Hepatocyte (in vitro differentiated cells): ENCODE results near the gene PCGF3. TPM values are rescaled to one million over a fixed set of nuclear protein-coding genes. Genes with fewer than 3 reads are reported as not detected.

Source experiments
- DNase-seq: peaks from one replicate; pipeline ENCODE4 v3.0.0-alpha.2; 2016; ENCODE audit warnings: low spot score
- H2AFZ ChIP-seq: fragments of 200-600 bp; sonication (generic); 2 replicates; pipeline ENCODE4 v1.6.0; 2016; ENCODE audit warnings: antibody characterized with exemption, mild to moderate bottlenecking
- H3K27ac ChIP-seq: fragments of 200-600 bp; sonication (generic); 2 replicates; pipeline ENCODE4 v1.5.1; 2016; ENCODE audit warnings: mild to moderate bottlenecking
- H3K27me3 ChIP-seq: fragments of 200-600 bp; sonication (generic); 2 replicates; pipeline ENCODE4 v1.6.1; 2016
- H3K36me3 ChIP-seq: fragments of 200-600 bp; sonication (generic); replicated peaks from 2 replicates; pipeline ENCODE4 v1.5.1; 2016; ENCODE audit warnings: low read depth; ENCODE audit not compliant: insufficient read depth
- H3K4me1 ChIP-seq: fragments of 200-600 bp; sonication (generic); 2 replicates; pipeline ENCODE4 v1.5.1; 2016; ENCODE audit warnings: mild to moderate bottlenecking, moderate library complexity; ENCODE audit not compliant: insufficient read depth
- H3K4me2 ChIP-seq: fragments of 200-600 bp; sonication (generic); 2 replicates; pipeline ENCODE4 v1.6.0; 2016
- H3K4me3 ChIP-seq: fragments of 200-600 bp; sonication (generic); 2 replicates; pipeline ENCODE4 v1.5.1; 2016; ENCODE audit warnings: mild to moderate bottlenecking
- H3K79me2 ChIP-seq: fragments of 200-600 bp; sonication (generic); 2 replicates; pipeline ENCODE4 v1.6.0; 2017; ENCODE audit warnings: mild to moderate bottlenecking
- H3K9me2 ChIP-seq: fragments of 200-600 bp; sonication (generic); replicated peaks from 2 replicates; pipeline ENCODE4 v1.6.0; 2017; ENCODE audit warnings: mild to moderate bottlenecking; ENCODE audit not compliant: insufficient read depth
- H3K9me3 ChIP-seq: fragments of 200-600 bp; sonication (generic); 2 replicates; pipeline ENCODE4 v1.5.1; 2016; ENCODE audit warnings: low read depth, mild to moderate bottlenecking
- H4K20me1 ChIP-seq: fragments of 200-600 bp; sonication (generic); 2 replicates; pipeline ENCODE4 v1.6.0; 2016; ENCODE audit warnings: mild to moderate bottlenecking; ENCODE audit not compliant: insufficient read depth, poor library complexity, severe bottlenecking
- EZH2 ChIP-seq: fragments of 200-600 bp; sonication (generic); IDR thresholded peaks from 2 replicates; pipeline ENCODE4 v1.6.1; 2016; ENCODE audit warnings: antibody characterized with exemption, mild to moderate bottlenecking, borderline replicate concordance
- EZH2phosphoT487 ChIP-seq: fragments of 200-600 bp; sonication (generic); IDR thresholded peaks from one replicate; pipeline ENCODE4 v1.6.1; 2018; ENCODE audit warnings: antibody characterized with exemption, mild to moderate bottlenecking, low read depth, moderate library complexity; ENCODE audit not compliant: unreplicated experiment, severe bottlenecking
- WGBS: methylation state at CpG from one replicate; pipeline ENCODE4 v1.1.6; 2016; ENCODE audit warnings: low lambda C conversion rate; ENCODE audit errors: missing lambda C conversion rate; 5-methylcytosine and 5-hydroxymethylcytosine counted together
- polyA plus RNA-seq: library from polyadenylated mRNA; unstranded; fragments of >200 nt; fragmentation: Nextera tagmentation; extraction: Ambion mirVana; gene quantifications from 2 replicates; pipeline ENCODE4 v1.2.1, GENCODE V29; 2016
- total RNA-seq: library from RNA; depleted of rRNA; stranded (reverse); fragments of >200 nt; gene quantifications from 2 replicates; pipeline ENCODE4 v1.2.3, GENCODE V29; 2014
- TF ChIP-seq, protein P1 (sequence below): fragments of 200-600 bp; sonication (generic); IDR thresholded peaks from 2 replicates; pipeline ENCODE4 v1.5.1; 2016; ENCODE audit warnings: antibody characterized with exemption, mild to moderate bottlenecking; ENCODE audit not compliant: poor library complexity

Gene PCGF3
- total and polyA plus RNA-seq, 2 experiments from 2014 or later, result 21.8 to 43.5 TPM

DNA sequence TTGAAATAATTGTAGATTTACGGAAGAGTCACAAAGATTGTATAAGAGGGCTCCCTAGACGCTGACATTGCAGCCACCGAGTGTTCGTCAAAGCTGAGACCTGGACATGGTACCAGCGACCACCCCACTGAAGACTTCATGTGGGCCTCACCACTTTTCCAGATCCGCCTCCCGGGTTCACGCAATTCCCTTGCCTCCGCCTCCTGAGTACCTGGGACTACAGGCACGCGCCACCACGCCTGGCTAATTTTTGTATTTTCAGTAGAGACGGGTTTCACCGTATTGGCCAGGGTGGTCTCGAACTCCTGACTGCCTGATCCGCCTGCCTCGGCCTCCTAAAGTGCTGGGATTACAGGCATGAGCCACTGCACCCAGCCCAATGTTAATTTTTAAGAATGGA is 90.6 kb downstream of the PCGF3 start:
- peaks cover 46% of the 10 kb centered on the region for H3K27me3 ChIP-seq
- DNase-seq, result no peak
- TF ChIP-seq, protein P1, sequence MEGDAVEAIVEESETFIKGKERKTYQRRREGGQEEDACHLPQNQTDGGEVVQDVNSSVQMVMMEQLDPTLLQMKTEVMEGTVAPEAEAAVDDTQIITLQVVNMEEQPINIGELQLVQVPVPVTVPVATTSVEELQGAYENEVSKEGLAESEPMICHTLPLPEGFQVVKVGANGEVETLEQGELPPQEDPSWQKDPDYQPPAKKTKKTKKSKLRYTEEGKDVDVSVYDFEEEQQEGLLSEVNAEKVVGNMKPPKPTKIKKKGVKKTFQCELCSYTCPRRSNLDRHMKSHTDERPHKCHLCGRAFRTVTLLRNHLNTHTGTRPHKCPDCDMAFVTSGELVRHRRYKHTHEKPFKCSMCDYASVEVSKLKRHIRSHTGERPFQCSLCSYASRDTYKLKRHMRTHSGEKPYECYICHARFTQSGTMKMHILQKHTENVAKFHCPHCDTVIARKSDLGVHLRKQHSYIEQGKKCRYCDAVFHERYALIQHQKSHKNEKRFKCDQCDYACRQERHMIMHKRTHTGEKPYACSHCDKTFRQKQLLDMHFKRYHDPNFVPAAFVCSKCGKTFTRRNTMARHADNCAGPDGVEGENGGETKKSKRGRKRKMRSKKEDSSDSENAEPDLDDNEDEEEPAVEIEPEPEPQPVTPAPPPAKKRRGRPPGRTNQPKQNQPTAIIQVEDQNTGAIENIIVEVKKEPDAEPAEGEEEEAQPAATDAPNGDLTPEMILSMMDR, result no peak
- TF ChIP-seq EZH2 (no peak), EZH2phosphoT487 (no peak)
- no peak overlapping the region for H3K4me2 ChIP-seq
- no peaks in the 10 kb centered on the region for H3K79me2 ChIP-seq
- 92% methylated on average over 17 of the region's 17 CpGs for WGBS
- H3K36me3 ChIP-seq, result no peaks in the 10 kb centered on the region
- peaks cover 10% of the 10 kb centered on the region for H3K4me1 ChIP-seq
- no peaks in the 10 kb centered on the region for H3K9me2 ChIP-seq
- no peaks in the 10 kb centered on the region for H3K9me3 ChIP-seq
- no peaks in the 10 kb centered on the region for H4K20me1 ChIP-seq
- no peak overlapping the region for H2AFZ ChIP-seq
- H3K27ac ChIP-seq, result no peak overlapping the region
- H3K4me3 ChIP-seq, result no peak overlapping the region

GRCh38 chr4:797066-797465 is 91.4 kb downstream of the PCGF3 start:
- 72% methylated on average over 4 of the region's 4 CpGs for WGBS
- Histone ChIP-seq H3K9me2 (no peaks in the 10 kb centered on the region), H4K20me1 (no peaks in the 10 kb centered on the region), H3K9me3 (no peaks in the 10 kb centered on the region), H2AFZ (no peak overlapping the region), H3K27me3 (peaks cover 46% of the 10 kb centered on the region), H3K4me2 (no peak overlapping the region), H3K27ac (no peak overlapping the region), H3K36me3 (no peaks in the 10 kb centered on the region), H3K79me2 (no peaks in the 10 kb centered on the region), H3K4me1 (peaks cover 10% of the 10 kb centered on the region), H3K4me3 (no peak overlapping the region)
- DNase-seq, result no peak
- TF ChIP-seq EZH2phosphoT487, result no peak
- TF ChIP-seq, protein P1, result no peak
- no peak for TF ChIP-seq EZH2

DNA sequence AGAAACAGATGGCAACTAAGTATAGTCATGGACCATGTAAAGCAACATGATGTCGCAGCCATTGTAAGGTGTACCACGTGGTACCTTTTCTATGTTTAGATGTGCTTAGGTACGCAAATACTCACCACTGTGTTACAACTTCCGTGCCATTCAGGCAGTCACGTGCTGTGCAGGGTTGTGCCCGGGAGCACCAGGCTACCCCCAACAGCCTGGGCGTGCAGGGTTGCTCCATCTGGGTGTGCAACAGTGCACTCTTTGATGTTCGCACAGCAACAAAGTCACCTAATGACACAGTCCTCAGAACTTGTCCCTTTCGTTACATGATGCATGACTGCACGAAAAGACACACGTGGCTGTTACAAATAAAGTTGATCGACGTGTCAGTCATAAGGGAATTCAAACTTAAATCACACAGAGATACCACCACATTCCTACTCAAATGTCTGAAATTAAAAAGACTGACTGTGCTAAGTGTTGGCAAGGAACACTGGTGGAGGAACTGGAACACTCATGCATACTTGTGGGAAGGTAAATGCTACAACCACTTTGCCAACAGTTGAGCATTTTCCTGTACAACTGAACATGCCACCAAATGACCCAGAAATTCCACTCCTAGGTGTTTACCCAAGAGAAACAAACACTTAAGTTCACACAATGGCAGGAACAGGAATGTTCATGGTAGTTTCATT is 95.9 kb downstream of the PCGF3 start:
- Histone ChIP-seq H3K27me3 (peaks cover 4% of the 10 kb centered on the region), H3K36me3 (no peaks in the 10 kb centered on the region), H3K4me3 (no peak overlapping the region), H3K9me2 (no peaks in the 10 kb centered on the region), H2AFZ (no peak overlapping the region), H3K4me2 (no peak overlapping the region), H3K27ac (no peak overlapping the region), H3K79me2 (no peaks in the 10 kb centered on the region), H3K9me3 (no peaks in the 10 kb centered on the region), H4K20me1 (no peaks in the 10 kb centered on the region), H3K4me1 (no peaks in the 10 kb centered on the region)
- DNase-seq, result no peak
- WGBS, result 91% methylated on average over 13 of the region's 13 CpGs
- TF ChIP-seq EZH2 (no peak), EZH2phosphoT487 (no peak)
- TF ChIP-seq, protein P1, result no peak
